Stomach (tissue), 9 donors: ENCODE data around the gene JCHAIN. TPM values are rescaled to one million over a fixed set of nuclear protein-coding genes. Genes with fewer than 3 reads are reported as not detected.
A peak's percentile ranks its signal among the peaks of the same experiment; 100 is the strongest.

ENCODE experiments used
- DNase-seq, 2 donors: peaks; one replicate each; pipeline versions ENCODE4 v3.0.0 to v3.0.0-alpha.2; 2013 to 2019
- H3K27ac ChIP-seq, 5 donors: fragments of 200-600 bp in 4 of 5; sonication (generic) in 4 of 5; one replicate each; pipeline ENCODE4 v1.5.1; 2013 to 2019; ENCODE audit warnings: mild to moderate bottlenecking in 1 of 5, moderate library complexity in 1 of 5
- H3K27me3 ChIP-seq, 3 donors: fragments of 200-600 bp; sonication (generic); one replicate each; pipeline ENCODE4 v1.5.1; 2017 to 2019; ENCODE audit warnings: mixed run types in 1 of 3
- H3K36me3 ChIP-seq, 4 donors: fragments of 200-600 bp; sonication (generic); 1 replicate in 3 of 4; 2 replicates in 1 of 4; pipeline ENCODE4 v1.5.1; 2016 to 2019
- H3K4me1 ChIP-seq, 4 donors: fragments of 200-600 bp; sonication (generic); one replicate each; pipeline ENCODE4 v1.5.1; 2016 to 2019
- H3K4me3 ChIP-seq, 4 donors: fragments of 200-600 bp; sonication (generic) in 3 of 4; one replicate each; pipeline ENCODE4 v1.5.1; 2016 to 2019; ENCODE audit warnings: mild to moderate bottlenecking in 1 of 4
- H3K9me3 ChIP-seq, 4 donors: fragments of 200-600 bp; sonication (generic); one replicate each; pipeline ENCODE4 v1.5.1; 2016 to 2019
- CTCF ChIP-seq, 7 experiments: fragments of 450-650 bp in 4 of 7; fragments of 200-600 bp in 3 of 7; sonication (generic) in 3 of 7; IDR thresholded peaks; one replicate each; pipeline ENCODE4 v1.5.1; 2016 to 2019; ENCODE audit warnings: antibody characterized with exemption in 7 of 7, control low read depth in 2 of 7, mild to moderate bottlenecking in 1 of 7
- EP300 ChIP-seq: sonication (generic); formaldehyde crosslinking; IDR thresholded peaks from one replicate; pipeline ENCODE4 v1.6.1; 2017; ENCODE audit warnings: antibody characterized with exemption
- POLR2A ChIP-seq, 4 donors: fragments of 450-650 bp; IDR thresholded peaks; one replicate each; pipeline ENCODE4 v1.6.1; 2016; ENCODE audit warnings: antibody characterized with exemption in 4 of 4, control low read depth in 2 of 4, mild to moderate bottlenecking in 1 of 4, moderate library complexity in 1 of 4
- POLR2AphosphoS5 ChIP-seq, 3 donors: sonication (generic); formaldehyde crosslinking; IDR thresholded peaks; one replicate each; pipeline ENCODE4 v1.6.1; 2016; ENCODE audit warnings: antibody characterized with exemption in 3 of 3
- WGBS, 5 donors: extraction: QIAGEN DNeasy Blood & Tissue Kit in 3 of 5; methylation state at CpG; one replicate each; pipeline versions ENCODE4 v1.1.5 to v1.1.7; 2013 to 2018; 5-methylcytosine and 5-hydroxymethylcytosine counted together
- intact Hi-C: fragments of 100-400 bp; cut with DNase I; formaldehyde crosslinking; loops from one replicate; pipeline ENCODE4 v1.15.1; 2023; ENCODE audit warnings: low total_unique reads
- polyA plus RNA-seq, 3 donors: library from polyadenylated mRNA; stranded (reverse); fragments of 200-250 nt; gene quantifications; one replicate each; pipeline ENCODE4 v1.2.3, GENCODE V29; 2013
- total RNA-seq, 5 donors: library from RNA; depleted of rRNA; stranded (reverse); fragments of >200 nt; gene quantifications; one replicate each; pipeline versions ENCODE4 v1.1.0 to v1.2.3, GENCODE V29; 2014 to 2016
- donor health status: healthy with polysubstance abuse.
- donor health status: Bipolar disorder and iron deficiency.
- donor health status: healthy.

Gene JCHAIN
- total and polyA plus RNA-seq, 8 donors, result 5.5 to 284 (median 41.9) TPM

- Histone ChIP-seq H3K9me3 (no peaks in the 10 kb centered on the region), H3K4me1 (peaks cover 15 to 49% (median 35%) of the 10 kb centered on the region in 4 donors), H3K27me3 (no peaks in the 10 kb centered on the region), H3K4me3 (peak overlapping the region; percentile 59 to 98 (median 88)), H3K36me3 (no peaks in the 10 kb centered on the region), H3K27ac (peak overlapping the region; percentile 95 to 98 (median 97))
- intact Hi-C loops, result no loop called here
- no peak for DNase-seq
- WGBS, 5 donors, result 6 to 9% (median 7%) methylated on average over 7 of the region's 7 CpGs
- TF ChIP-seq EP300, result no peak
- no peak for TF ChIP-seq CTCF (IDR thresholded peaks at IDR 0.05)
- no peak for TF ChIP-seq POLR2A (IDR thresholded peaks at IDR 0.05)
- TF ChIP-seq POLR2AphosphoS5 (IDR thresholded peaks at IDR 0.05), result no peak
Measured at GRCh38 chr4:70706044-70706461, 39.7 kb upstream of the JCHAIN start.

DNA sequence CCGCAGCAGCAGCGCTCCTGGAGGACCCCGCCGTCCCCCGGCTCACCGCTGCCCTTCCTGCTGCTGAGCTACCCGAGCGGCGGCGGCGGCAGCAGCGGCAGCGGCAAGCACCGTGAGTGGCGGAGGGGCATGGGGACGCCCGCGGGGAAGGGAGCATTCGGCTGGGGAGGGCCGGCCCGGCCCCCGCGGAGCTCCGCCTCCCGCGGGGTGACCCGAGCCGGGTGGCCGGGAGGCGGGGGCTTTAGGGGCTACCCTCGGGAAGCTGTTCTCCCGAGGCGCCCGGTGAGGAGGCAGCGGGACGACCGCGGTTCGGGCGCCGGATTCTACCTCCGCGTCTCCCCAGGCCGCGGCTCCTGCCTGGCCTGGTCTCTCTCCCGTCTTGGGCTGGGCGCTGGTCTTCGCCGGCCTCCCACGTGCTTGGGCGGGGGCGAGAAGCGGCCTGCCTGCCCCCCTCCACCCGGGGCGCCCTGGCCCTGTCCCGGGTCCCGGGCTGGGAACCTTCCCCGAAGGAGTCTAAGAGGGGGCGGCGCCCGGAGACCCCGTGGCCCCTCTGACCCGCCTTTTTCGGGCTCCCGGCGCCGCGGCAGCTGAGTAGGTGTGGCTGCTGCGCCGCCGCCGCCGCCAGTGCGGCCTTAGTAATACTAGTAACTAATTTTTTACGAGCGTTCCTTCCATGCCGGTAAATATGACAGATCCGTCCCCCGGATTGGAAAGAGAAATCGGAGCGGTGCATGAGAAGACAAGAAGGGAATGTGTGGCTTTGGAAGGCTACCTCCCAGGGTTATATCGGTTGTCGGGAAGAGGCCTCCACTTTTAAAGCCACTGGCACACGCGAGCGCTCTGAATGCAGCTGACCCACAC is 39.1 kb upstream of the JCHAIN start:
- Histone ChIP-seq H3K4me3 (peak overlapping the region; percentile 59 to 98 (median 88)), H3K27me3 (no peaks in the 10 kb centered on the region), H3K4me1 (peaks cover 15 to 48% (median 34%) of the 10 kb centered on the region in 4 donors), H3K9me3 (no peaks in the 10 kb centered on the region), H3K27ac (peak overlapping the region; percentile 95 to 98 (median 97)), H3K36me3 (no peaks in the 10 kb centered on the region)
- peak; percentile 63 to 89 for DNase-seq
- WGBS, 5 donors, result 0 to 1% (median 0%) methylated on average over 36 to 86 of the region's 86 CpGs
- intact Hi-C loops, result no loop called here
- TF ChIP-seq EP300 (no peak), POLR2A (IDR thresholded peaks at IDR 0.05) (no peak), POLR2AphosphoS5 (IDR thresholded peaks at IDR 0.05) (peak in 1 of 3 donors; percentile 59)

- Histone ChIP-seq H3K36me3 (no peaks in the 10 kb centered on the region), H3K4me1 (peaks cover 15 to 47% (median 31%) of the 10 kb centered on the region in 4 donors), H3K27ac (peak overlapping the region; percentile 95 to 98 (median 97)), H3K9me3 (no peaks in the 10 kb centered on the region), H3K4me3 (peak overlapping the region; percentile 59 to 98 (median 88)), H3K27me3 (no peaks in the 10 kb centered on the region)
- 0 to 1% (median 0%) methylated on average over 16 to 39 of the region's 39 CpGs for WGBS, 5 donors
- DNase-seq, result peak in 1 of 2 donors; percentile 27
- intact Hi-C loops, result no loop called here
- TF ChIP-seq POLR2AphosphoS5 (IDR thresholded peaks at IDR 0.05) (no peak), POLR2A (IDR thresholded peaks at IDR 0.05) (no peak), CTCF (IDR thresholded peaks at IDR 0.05) (no peak), EP300 (no peak)
Measured at GRCh38 chr4:70704931-70705182, 38.5 kb upstream of the JCHAIN start.

GRCh38 chr4:70704215-70704930 is 38.1 kb upstream of the JCHAIN start:
- Histone ChIP-seq H3K4me3 (peak overlapping the region; percentile 59 to 98 (median 88)), H3K27ac (peak overlapping the region; percentile 95 to 98 (median 97)), H3K27me3 (no peaks in the 10 kb centered on the region), H3K9me3 (no peaks in the 10 kb centered on the region), H3K36me3 (no peaks in the 10 kb centered on the region), H3K4me1 (peaks cover 15 to 43% (median 29%) of the 10 kb centered on the region in 4 donors)
- WGBS, 5 donors, result 0 to 1% (median 1%) methylated on average over 30 to 58 of the region's 58 CpGs
- DNase-seq, result peak; percentile 82 to 96
- peak in 1 of 3 donors; percentile 25 for TF ChIP-seq POLR2AphosphoS5 (IDR thresholded peaks at IDR 0.05)
- TF ChIP-seq CTCF (IDR thresholded peaks at IDR 0.05), result peak in 4 of 7 experiments; percentile 19 to 66 (median 39)
- no peak for TF ChIP-seq POLR2A (IDR thresholded peaks at IDR 0.05)
- intact Hi-C loops, result no loop called here
